Fibroblast of lung (primary cell): ENCODE results near the gene N4BP2L1.

Experiments
- EZH2 ChIP-seq: IDR thresholded peaks from 2 replicates; pipeline ENCODE4 v1.5.1; 2012; ENCODE audit warnings: low read length, control low read depth, mild to moderate bottlenecking; ENCODE audit errors: missing control alignments
- TF ChIP-seq, protein P1 (sequence below), 2 donors: IDR thresholded peaks in 1 of 2; conservative IDR thresholded peaks in 1 of 2; 1 replicate in 1 of 2; 2 replicates in 1 of 2; pipeline ENCODE4 v1.5.1; 2011 to 2012; ENCODE audit warnings: low read length in 2 of 2, control low read depth in 1 of 2, inconsistent platforms in 1 of 2, low read depth in 1 of 2, mild to moderate bottlenecking in 1 of 2

- TF ChIP-seq, protein P1, sequence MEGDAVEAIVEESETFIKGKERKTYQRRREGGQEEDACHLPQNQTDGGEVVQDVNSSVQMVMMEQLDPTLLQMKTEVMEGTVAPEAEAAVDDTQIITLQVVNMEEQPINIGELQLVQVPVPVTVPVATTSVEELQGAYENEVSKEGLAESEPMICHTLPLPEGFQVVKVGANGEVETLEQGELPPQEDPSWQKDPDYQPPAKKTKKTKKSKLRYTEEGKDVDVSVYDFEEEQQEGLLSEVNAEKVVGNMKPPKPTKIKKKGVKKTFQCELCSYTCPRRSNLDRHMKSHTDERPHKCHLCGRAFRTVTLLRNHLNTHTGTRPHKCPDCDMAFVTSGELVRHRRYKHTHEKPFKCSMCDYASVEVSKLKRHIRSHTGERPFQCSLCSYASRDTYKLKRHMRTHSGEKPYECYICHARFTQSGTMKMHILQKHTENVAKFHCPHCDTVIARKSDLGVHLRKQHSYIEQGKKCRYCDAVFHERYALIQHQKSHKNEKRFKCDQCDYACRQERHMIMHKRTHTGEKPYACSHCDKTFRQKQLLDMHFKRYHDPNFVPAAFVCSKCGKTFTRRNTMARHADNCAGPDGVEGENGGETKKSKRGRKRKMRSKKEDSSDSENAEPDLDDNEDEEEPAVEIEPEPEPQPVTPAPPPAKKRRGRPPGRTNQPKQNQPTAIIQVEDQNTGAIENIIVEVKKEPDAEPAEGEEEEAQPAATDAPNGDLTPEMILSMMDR (conservative IDR thresholded peaks at IDR 0.05 in 1 of 2, IDR thresholded peaks at IDR 0.05 in 1 of 2; ENCODE audit: low read depth in 1 of 2, low read length in 2 of 2) = no peak
- no peak for TF ChIP-seq EZH2
Measured at GRCh38 chr13:32413284-32413683, 14.6 kb downstream of the N4BP2L1 start.
